GM12872 (cell line): ENCODE data around the gene TBX1.

Experiments used
- TF ChIP-seq, protein P1 (sequence below): IDR thresholded peaks from 3 replicates; pipeline ENCODE4 v1.5.1; 2011; ENCODE audit warnings: low read depth, mild to moderate bottlenecking, low read length, moderate library complexity; ENCODE audit not compliant: insufficient read depth

Gene TBX1

DNA sequence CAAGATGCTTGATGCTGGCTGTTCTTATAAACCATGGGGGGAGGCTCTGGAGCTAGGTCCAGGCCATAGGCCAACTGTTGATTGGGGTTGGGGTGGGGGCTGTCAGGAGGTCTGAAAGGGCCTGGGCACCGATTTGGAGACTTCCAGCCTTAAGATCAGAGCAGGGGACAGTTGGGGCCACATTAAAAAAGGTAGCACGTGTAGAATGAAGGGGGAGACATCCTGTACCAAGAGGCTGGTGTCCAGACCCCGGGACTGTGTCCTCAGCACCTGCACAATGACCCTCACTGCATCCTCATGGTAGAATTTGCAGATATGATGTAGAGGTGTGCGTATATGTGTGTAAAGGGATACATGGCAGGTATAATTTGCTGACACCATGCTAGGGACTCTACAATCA, 12.4 kb upstream of the TBX1 start:
- TF ChIP-seq, protein P1, sequence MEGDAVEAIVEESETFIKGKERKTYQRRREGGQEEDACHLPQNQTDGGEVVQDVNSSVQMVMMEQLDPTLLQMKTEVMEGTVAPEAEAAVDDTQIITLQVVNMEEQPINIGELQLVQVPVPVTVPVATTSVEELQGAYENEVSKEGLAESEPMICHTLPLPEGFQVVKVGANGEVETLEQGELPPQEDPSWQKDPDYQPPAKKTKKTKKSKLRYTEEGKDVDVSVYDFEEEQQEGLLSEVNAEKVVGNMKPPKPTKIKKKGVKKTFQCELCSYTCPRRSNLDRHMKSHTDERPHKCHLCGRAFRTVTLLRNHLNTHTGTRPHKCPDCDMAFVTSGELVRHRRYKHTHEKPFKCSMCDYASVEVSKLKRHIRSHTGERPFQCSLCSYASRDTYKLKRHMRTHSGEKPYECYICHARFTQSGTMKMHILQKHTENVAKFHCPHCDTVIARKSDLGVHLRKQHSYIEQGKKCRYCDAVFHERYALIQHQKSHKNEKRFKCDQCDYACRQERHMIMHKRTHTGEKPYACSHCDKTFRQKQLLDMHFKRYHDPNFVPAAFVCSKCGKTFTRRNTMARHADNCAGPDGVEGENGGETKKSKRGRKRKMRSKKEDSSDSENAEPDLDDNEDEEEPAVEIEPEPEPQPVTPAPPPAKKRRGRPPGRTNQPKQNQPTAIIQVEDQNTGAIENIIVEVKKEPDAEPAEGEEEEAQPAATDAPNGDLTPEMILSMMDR, result no peak

DNA sequence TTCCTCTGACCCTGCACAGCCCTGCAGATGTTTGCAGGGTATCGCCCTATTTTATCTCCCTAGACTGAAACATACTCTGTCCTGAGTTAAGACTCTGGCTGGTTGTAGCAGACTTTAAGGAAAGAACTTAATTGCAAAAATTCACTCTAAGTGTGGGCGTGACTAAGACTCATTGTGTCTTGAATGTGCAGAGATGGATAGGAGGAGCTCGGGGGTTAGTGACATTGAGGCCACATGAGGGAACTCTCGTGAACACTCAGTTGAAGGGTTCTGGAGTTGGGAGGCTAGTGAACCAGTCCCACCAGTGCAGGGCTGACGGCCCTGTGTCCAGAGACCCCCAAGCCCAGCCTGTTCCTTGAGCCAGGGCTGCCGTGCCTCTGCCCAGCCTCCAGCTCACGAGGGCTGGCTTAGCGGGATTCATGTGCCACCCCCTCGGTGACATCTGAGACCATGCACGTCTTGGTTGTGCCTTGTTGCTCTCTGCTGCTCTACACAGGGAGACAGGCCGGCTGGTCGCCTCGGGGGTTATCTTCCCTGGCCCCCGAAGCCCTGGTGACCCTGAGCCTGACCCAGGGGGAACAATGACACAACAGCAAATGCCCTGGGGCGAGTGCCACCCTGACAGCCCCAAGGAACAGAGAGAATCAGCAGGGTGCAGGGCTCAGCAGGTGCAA, 11.4 kb upstream of the TBX1 start:
- TF ChIP-seq, protein P1, result no peak

DNA sequence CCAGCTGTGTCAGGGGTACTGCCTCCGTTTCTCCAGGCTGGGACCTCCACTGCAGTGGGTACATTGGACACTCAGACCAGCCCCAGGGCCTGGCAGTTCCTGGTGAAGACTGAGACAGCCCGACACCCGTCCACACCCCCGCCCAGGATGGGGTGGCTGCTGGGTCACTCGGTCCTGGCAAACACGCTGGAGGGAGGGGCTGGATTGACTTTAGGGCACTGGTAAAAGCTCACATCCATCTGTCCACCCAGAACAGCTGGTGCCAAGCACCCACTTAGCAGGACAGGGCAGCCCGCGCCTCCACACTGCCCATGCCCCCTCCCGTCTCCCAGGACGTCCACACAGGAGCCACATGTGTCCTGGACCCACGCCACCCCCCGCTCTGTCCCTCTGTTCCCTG, 10.7 kb upstream of the TBX1 start:
- TF ChIP-seq, protein P1, result no peak

DNA sequence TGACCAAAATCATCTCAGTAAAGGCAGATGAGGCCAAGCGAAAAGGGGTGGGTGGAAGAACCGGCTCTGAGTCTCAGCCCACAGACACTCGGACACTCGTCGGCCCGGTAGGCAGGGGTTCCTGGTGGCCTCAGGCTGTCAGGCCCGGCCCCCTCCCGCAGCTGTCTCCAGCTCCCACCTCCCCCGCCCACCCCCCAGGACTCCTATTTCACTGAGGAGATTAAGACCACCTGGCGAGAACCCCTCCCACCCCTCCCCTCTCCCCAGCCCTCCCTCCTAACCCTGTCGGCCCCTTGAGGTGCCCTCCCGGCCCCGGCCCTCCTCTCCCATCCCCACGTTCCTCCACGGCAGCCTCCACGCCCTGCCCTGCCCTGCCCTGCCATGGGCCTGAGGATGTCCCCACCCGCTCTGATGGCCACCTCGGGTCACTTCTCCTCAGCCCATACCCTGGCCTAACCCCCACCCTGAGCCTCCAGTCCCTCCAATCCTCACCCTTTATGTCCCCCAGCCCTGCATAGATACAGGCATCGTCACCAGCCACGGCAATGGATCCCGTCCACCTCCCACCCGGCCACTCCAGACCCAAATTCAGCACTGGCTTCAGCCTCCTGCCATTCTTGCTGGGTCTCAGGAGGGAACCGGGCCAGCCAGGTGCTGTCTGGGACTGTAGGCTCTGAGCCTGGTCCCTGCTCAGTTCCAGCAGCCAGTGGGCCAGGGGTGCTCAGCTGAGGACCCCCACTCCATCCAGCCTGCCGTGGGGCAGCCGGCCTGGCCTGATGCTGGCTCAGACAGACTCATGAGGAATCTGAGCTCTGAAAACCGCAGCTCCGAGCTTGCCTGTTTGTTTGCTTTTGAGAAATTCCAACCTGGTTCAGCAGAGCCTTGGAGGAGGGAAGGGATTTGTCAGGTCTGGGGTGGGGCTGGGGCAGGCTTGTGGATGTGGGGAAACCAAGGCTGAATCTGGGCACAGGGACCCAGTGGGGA, 9.8 kb upstream of the TBX1 start:
- TF ChIP-seq, protein P1, result no peak

DNA sequence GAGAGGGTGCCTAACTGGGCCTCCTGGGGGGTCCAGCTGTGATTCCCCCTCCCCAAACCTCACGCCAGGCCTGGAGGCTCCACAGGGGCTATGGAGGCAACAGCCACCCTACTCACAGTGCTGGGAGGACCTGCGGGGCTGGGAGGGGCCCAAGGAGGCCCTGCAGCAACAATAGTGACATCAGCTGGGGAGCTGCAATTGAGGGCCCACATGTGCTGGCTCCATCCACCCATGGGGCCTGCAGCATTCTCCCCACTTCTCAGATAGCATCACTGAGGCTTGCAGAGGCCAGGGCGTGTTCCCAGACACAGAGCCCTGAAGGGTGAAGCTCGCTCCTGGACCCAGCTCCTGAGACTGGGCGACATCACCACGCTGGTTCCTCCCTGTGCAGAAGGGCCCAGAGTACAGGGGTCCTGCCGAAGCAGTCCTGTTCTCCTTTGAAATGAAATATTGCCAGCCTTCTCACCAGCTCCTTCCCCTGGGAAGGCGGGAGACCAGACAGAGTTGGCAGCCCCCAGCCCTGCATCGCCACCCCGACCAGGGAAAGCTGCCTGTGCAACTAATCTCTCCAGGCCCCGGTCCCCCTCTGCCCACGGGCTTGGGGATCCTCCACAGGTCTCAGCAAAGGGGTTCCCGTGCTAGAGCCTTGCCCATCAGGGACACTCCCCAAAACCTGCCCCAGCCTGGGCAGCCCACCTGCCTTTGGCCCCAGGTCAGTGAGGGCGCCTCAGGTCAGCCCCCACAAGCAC, 8.9 kb upstream of the TBX1 start:
- TF ChIP-seq, protein P1, result no peak

DNA sequence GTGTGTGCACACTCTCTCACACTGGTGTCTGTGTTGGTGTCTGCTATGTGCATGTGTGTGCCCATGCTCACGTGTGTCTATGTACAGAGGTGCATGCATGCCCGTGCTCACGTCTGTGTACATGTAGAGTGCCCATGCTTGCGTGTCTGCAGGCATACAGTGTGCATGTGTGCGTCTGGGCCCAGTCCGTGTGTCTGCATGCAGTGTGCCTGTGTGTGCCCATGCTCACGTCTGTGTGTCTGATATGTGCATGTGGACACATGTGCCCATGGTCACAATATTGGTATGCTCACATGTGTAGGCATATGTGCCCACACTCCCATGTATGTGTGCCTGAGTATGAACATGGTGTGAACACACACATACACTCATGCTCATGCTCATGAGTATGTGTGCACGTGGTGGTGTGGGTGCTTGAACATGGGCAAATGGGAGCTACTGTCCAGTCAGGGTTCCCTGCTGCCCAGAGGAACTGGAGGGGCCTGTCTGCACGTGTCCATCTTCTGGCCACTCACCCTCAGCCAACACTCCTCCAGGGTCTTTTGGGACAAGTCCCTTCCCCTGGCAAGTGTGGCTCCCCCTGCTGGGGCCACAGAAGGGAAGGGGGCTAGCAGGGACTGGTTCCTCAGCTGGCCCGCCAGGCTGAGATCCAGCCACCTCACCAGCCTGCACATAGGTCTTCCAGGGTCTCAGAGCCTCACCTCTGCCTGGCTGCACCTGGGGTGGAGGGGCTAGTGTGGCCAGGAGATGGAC, 7.3 kb upstream of the TBX1 start:
- TF ChIP-seq, protein P1, result 0 out of 3 replicates have a peak, but pooled peaks have one; percentile 18
